GM23338 (cell line): ENCODE data around the gene AOC3.

ENCODE experiments used
- CREB1 ChIP-seq: fragments of 250-450 bp; sonication (Bioruptor Pico); IDR thresholded peaks from 2 replicates; pipeline ENCODE4 v1.5.0; 2020; ENCODE audit warnings: low read depth, mild to moderate bottlenecking, moderate library complexity
- EZH2 ChIP-seq: fragments of 200-600 bp; sonication (generic); IDR thresholded peaks from one replicate; pipeline ENCODE4 v1.8.0; 2017; ENCODE audit warnings: antibody characterized with exemption, mild to moderate bottlenecking, low read depth; ENCODE audit not compliant: unreplicated experiment
- EZH2phosphoT487 ChIP-seq: fragments of 200-600 bp; sonication (generic); IDR thresholded peaks from one replicate; pipeline ENCODE4 v1.8.1; 2018; ENCODE audit warnings: antibody characterized with exemption; ENCODE audit not compliant: unreplicated experiment
- JUNB ChIP-seq: IDR thresholded peaks from one replicate; pipeline ENCODE4 v1.6.1; 2016; ENCODE audit warnings: antibody characterized with exemption; ENCODE audit not compliant: unreplicated experiment
- NANOG ChIP-seq: IDR thresholded peaks from 2 replicates; pipeline ENCODE4 v1.6.1; 2016; ENCODE audit warnings: antibody characterized with exemption, borderline replicate concordance
- POLR2AphosphoS5 ChIP-seq: IDR thresholded peaks from 2 replicates; pipeline ENCODE4 v1.6.1; 2016; ENCODE audit warnings: antibody characterized with exemption, low read depth
- STAT1 ChIP-seq: IDR thresholded peaks from one replicate; pipeline ENCODE4 v1.6.1; 2016; ENCODE audit warnings: antibody characterized with exemption; ENCODE audit not compliant: unreplicated experiment
- ZNF114 ChIP-seq: fragments of 250-450 bp; sonication (Bioruptor Pico); IDR thresholded peaks from 2 replicates; pipeline ENCODE4 v1.5.0; 2020; ENCODE audit warnings: mild to moderate bottlenecking, moderate library complexity
- ZNF331 ChIP-seq: fragments of 250-450 bp; sonication (Bioruptor Pico); IDR thresholded peaks from 2 replicates; pipeline ENCODE4 v1.5.0; 2020; ENCODE audit warnings: low read depth, mild to moderate bottlenecking, moderate library complexity
- TF ChIP-seq, protein P1 (sequence below), 2 experiments: fragments of 200-600 bp in 1 of 2; sonication (generic) in 1 of 2; conservative IDR thresholded peaks; 2 replicates each; pipeline versions ENCODE4 v1.5.1 to v1.6.1; 2016 to 2017; ENCODE audit warnings: antibody characterized with exemption in 2 of 2, low read depth in 2 of 2, mild to moderate bottlenecking in 2 of 2, moderate library complexity in 1 of 2
- TF ChIP-seq, protein P2 (sequence below): IDR thresholded peaks from 2 replicates; pipeline ENCODE4 v1.6.1; 2016; ENCODE audit warnings: antibody characterized with exemption
- TF ChIP-seq, protein P3 (sequence below): fragments of 250-450 bp; sonication (Bioruptor Pico); IDR thresholded peaks from 2 replicates; pipeline ENCODE4 v1.5.0; 2020; ENCODE audit warnings: mild to moderate bottlenecking, moderate library complexity
- TF ChIP-seq, protein P4 (sequence below): IDR thresholded peaks from one replicate; pipeline ENCODE4 v1.6.1; 2018; ENCODE audit warnings: antibody characterized with exemption; ENCODE audit not compliant: unreplicated experiment

DNA sequence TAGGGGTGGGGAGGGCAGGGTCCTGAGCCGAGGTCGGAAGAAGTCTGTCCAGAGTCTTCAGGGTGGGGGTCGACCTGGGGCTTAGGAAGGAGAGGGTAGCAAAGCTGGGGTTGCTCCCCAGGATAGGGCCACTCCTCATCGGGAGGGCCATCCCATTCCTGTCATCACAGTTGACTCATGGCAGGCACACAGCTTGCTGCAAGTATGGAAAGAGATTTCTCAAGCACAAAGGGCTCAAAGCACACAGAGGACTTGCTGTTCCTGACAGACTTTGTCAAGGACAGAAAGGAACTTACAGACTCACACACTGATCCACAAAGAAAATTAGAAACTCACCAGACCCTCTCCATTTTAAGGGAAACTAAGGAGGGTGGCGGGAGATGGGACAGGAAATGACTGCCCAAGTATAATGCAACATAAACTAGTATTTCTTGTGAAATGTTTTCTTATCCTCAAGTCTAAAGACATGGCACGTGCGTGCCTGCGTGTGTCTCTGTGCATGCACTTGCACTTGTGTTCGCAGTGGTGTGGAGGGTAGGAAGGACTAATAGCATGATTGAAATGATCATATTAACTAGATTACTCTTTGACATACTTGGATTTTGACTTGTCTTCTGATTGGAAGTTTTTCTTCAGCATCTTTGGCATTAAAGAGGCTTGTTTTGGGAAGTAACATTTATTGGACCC is 4.3 kb upstream of the AOC3 start:
- TF ChIP-seq EZH2phosphoT487: no peak
- TF ChIP-seq, protein P1, sequence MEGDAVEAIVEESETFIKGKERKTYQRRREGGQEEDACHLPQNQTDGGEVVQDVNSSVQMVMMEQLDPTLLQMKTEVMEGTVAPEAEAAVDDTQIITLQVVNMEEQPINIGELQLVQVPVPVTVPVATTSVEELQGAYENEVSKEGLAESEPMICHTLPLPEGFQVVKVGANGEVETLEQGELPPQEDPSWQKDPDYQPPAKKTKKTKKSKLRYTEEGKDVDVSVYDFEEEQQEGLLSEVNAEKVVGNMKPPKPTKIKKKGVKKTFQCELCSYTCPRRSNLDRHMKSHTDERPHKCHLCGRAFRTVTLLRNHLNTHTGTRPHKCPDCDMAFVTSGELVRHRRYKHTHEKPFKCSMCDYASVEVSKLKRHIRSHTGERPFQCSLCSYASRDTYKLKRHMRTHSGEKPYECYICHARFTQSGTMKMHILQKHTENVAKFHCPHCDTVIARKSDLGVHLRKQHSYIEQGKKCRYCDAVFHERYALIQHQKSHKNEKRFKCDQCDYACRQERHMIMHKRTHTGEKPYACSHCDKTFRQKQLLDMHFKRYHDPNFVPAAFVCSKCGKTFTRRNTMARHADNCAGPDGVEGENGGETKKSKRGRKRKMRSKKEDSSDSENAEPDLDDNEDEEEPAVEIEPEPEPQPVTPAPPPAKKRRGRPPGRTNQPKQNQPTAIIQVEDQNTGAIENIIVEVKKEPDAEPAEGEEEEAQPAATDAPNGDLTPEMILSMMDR (conservative IDR thresholded peaks at IDR 0.05; ENCODE audit: low read depth in 2 of 2): no peak
- TF ChIP-seq, protein P2, sequence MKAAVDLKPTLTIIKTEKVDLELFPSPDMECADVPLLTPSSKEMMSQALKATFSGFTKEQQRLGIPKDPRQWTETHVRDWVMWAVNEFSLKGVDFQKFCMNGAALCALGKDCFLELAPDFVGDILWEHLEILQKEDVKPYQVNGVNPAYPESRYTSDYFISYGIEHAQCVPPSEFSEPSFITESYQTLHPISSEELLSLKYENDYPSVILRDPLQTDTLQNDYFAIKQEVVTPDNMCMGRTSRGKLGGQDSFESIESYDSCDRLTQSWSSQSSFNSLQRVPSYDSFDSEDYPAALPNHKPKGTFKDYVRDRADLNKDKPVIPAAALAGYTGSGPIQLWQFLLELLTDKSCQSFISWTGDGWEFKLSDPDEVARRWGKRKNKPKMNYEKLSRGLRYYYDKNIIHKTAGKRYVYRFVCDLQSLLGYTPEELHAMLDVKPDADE: no peak
- TF ChIP-seq EZH2: no peak
- TF ChIP-seq POLR2AphosphoS5: no peak; the same call in 1 of the 2 replicates
- no peak for TF ChIP-seq CREB1 (CRISPR knock-in tag)
- TF ChIP-seq, protein P3, sequence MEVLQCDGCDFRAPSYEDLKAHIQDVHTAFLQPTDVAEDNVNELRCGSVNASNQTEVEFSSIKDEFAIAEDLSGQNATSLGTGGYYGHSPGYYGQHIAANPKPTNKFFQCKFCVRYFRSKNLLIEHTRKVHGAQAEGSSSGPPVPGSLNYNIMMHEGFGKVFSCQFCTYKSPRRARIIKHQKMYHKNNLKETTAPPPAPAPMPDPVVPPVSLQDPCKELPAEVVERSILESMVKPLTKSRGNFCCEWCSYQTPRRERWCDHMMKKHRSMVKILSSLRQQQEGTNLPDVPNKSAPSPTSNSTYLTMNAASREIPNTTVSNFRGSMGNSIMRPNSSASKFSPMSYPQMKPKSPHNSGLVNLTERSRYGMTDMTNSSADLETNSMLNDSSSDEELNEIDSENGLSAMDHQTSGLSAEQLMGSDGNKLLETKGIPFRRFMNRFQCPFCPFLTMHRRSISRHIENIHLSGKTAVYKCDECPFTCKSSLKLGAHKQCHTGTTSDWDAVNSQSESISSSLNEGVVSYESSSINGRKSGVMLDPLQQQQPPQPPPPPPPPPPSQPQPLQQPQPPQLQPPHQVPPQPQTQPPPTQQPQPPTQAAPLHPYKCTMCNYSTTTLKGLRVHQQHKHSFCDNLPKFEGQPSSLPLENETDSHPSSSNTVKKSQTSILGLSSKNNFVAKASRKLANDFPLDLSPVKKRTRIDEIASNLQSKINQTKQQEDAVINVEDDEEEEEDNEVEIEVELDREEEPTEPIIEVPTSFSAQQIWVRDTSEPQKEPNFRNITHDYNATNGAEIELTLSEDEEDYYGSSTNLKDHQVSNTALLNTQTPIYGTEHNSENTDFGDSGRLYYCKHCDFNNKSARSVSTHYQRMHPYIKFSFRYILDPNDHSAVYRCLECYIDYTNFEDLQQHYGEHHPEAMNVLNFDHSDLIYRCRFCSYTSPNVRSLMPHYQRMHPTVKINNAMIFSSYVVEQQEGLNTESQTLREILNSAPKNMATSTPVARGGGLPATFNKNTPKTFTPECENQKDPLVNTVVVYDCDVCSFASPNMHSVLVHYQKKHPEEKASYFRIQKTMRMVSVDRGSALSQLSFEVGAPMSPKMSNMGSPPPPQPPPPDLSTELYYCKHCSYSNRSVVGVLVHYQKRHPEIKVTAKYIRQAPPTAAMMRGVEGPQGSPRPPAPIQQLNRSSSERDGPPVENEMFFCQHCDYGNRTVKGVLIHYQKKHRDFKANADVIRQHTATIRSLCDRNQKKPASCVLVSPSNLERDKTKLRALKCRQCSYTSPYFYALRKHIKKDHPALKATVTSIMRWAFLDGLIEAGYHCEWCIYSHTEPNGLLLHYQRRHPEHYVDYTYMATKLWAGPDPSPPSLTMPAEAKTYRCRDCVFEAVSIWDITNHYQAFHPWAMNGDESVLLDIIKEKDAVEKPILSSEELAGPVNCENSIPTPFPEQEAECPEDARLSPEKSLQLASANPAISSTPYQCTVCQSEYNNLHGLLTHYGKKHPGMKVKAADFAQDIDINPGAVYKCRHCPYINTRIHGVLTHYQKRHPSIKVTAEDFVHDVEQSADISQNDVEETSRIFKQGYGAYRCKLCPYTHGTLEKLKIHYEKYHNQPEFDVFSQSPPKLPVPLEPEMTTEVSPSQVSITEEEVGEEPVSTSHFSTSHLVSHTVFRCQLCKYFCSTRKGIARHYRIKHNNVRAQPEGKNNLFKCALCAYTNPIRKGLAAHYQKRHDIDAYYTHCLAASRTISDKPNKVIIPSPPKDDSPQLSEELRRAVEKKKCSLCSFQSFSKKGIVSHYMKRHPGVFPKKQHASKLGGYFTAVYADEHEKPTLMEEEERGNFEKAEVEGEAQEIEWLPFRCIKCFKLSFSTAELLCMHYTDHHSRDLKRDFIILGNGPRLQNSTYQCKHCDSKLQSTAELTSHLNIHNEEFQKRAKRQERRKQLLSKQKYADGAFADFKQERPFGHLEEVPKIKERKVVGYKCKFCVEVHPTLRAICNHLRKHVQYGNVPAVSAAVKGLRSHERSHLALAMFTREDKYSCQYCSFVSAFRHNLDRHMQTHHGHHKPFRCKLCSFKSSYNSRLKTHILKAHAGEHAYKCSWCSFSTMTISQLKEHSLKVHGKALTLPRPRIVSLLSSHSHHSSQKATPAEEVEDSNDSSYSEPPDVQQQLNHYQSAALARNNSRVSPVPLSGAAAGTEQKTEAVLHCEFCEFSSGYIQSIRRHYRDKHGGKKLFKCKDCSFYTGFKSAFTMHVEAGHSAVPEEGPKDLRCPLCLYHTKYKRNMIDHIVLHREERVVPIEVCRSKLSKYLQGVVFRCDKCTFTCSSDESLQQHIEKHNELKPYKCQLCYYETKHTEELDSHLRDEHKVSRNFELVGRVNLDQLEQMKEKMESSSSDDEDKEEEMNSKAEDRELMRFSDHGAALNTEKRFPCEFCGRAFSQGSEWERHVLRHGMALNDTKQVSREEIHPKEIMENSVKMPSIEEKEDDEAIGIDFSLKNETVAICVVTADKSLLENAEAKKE: no peak
- no peak for TF ChIP-seq NANOG
- TF ChIP-seq, protein P4, sequence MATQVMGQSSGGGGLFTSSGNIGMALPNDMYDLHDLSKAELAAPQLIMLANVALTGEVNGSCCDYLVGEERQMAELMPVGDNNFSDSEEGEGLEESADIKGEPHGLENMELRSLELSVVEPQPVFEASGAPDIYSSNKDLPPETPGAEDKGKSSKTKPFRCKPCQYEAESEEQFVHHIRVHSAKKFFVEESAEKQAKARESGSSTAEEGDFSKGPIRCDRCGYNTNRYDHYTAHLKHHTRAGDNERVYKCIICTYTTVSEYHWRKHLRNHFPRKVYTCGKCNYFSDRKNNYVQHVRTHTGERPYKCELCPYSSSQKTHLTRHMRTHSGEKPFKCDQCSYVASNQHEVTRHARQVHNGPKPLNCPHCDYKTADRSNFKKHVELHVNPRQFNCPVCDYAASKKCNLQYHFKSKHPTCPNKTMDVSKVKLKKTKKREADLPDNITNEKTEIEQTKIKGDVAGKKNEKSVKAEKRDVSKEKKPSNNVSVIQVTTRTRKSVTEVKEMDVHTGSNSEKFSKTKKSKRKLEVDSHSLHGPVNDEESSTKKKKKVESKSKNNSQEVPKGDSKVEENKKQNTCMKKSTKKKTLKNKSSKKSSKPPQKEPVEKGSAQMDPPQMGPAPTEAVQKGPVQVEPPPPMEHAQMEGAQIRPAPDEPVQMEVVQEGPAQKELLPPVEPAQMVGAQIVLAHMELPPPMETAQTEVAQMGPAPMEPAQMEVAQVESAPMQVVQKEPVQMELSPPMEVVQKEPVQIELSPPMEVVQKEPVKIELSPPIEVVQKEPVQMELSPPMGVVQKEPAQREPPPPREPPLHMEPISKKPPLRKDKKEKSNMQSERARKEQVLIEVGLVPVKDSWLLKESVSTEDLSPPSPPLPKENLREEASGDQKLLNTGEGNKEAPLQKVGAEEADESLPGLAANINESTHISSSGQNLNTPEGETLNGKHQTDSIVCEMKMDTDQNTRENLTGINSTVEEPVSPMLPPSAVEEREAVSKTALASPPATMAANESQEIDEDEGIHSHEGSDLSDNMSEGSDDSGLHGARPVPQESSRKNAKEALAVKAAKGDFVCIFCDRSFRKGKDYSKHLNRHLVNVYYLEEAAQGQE: no peak
- no peak for TF ChIP-seq STAT1
- no peak for TF ChIP-seq ZNF331 (CRISPR knock-in tag)
- TF ChIP-seq ZNF114 (CRISPR knock-in tag): no peak
- TF ChIP-seq JUNB: no peak
